Measurements from ENCODE around the gene PGLYRP4.

GRCh38 chr1:153370146-153370545 lies 21.5 kb upstream of the PGLYRP4 start:
- TF ChIP-seq, protein P1, sequence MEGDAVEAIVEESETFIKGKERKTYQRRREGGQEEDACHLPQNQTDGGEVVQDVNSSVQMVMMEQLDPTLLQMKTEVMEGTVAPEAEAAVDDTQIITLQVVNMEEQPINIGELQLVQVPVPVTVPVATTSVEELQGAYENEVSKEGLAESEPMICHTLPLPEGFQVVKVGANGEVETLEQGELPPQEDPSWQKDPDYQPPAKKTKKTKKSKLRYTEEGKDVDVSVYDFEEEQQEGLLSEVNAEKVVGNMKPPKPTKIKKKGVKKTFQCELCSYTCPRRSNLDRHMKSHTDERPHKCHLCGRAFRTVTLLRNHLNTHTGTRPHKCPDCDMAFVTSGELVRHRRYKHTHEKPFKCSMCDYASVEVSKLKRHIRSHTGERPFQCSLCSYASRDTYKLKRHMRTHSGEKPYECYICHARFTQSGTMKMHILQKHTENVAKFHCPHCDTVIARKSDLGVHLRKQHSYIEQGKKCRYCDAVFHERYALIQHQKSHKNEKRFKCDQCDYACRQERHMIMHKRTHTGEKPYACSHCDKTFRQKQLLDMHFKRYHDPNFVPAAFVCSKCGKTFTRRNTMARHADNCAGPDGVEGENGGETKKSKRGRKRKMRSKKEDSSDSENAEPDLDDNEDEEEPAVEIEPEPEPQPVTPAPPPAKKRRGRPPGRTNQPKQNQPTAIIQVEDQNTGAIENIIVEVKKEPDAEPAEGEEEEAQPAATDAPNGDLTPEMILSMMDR (conservative IDR thresholded peaks at IDR 0.05; ENCODE audit: low read depth, low read length) = no peak
- no peak for TF ChIP-seq POLR2A (IDR thresholded peaks at IDR 0.05; ENCODE audit: low read depth, low read length)
- TF ChIP-seq, protein P2, sequence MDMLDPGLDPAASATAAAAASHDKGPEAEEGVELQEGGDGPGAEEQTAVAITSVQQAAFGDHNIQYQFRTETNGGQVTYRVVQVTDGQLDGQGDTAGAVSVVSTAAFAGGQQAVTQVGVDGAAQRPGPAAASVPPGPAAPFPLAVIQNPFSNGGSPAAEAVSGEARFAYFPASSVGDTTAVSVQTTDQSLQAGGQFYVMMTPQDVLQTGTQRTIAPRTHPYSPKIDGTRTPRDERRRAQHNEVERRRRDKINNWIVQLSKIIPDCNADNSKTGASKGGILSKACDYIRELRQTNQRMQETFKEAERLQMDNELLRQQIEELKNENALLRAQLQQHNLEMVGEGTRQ (IDR thresholded peaks at IDR 0.05; ENCODE audit: low read depth, low read length) = no peak
- TF ChIP-seq SMC3 (IDR thresholded peaks at IDR 0.05; ENCODE audit: low read depth, low read length) = no peak
- no peak for TF ChIP-seq RFX5 (IDR thresholded peaks at IDR 0.05; ENCODE audit: low read depth, low read length)
- no peak for TF ChIP-seq RAD21 (IDR thresholded peaks at IDR 0.05; ENCODE audit: low read length)
- TF ChIP-seq ELK1 (IDR thresholded peaks at IDR 0.05; ENCODE audit: borderline replicate concordance, low read depth, low read length) = no peak
- no peak for TF ChIP-seq BHLHE40 (IDR thresholded peaks at IDR 0.05; ENCODE audit: low read depth, low read length)
- TF ChIP-seq MXI1 (IDR thresholded peaks at IDR 0.05; ENCODE audit: borderline replicate concordance, low read depth, low read length) = no peak
- no peak for TF ChIP-seq MAZ (IDR thresholded peaks at IDR 0.05; ENCODE audit: borderline replicate concordance, low read depth, low read length)
- no peak for TF ChIP-seq FOS (IDR thresholded peaks at IDR 0.05; ENCODE audit: low read depth, low read length)
